RWPE2 (cell line): ENCODE results near the gene SIGLEC5.

Experiments
- ATAC-seq: fragments of 200-7000 bp; cut with Tn5 transposase; 3 replicates; pipeline ENCODE4 v1.9.1; 2021; ENCODE audit warnings: low read depth
- DNase-seq: peaks from one replicate; pipeline ENCODE4 v3.0.0-alpha.2; 2020; ENCODE audit warnings: low spot score
- H3K27ac ChIP-seq: fragments of 450-650 bp; 2 replicates; pipeline ENCODE4 v1.5.1; 2017; ENCODE audit warnings: mild to moderate bottlenecking; ENCODE audit not compliant: poor library complexity, severe bottlenecking
- H3K27me3 ChIP-seq: fragments of 250-450 bp; sonication (Bioruptor Pico); 2 replicates; pipeline ENCODE4 v1.5.1; 2021; ENCODE audit warnings: mild to moderate bottlenecking, moderate library complexity; ENCODE audit not compliant: insufficient read depth, poor library complexity, severe bottlenecking
- H3K36me3 ChIP-seq: fragments of 250-450 bp; sonication (Bioruptor Pico); 2 replicates; pipeline ENCODE4 v1.5.1; 2020; ENCODE audit warnings: low read depth, mild to moderate bottlenecking, moderate library complexity
- H3K4me1 ChIP-seq: fragments of 250-450 bp; sonication (Bioruptor Pico); 2 replicates; pipeline ENCODE4 v1.5.1; 2021; ENCODE audit warnings: mild to moderate bottlenecking, moderate library complexity; ENCODE audit not compliant: insufficient read depth, poor library complexity, severe bottlenecking
- H3K4me3 ChIP-seq: fragments of 250-450 bp; sonication (Bioruptor Pico); 2 replicates; pipeline ENCODE4 v1.5.1; 2021; ENCODE audit warnings: mild to moderate bottlenecking, moderate library complexity; ENCODE audit not compliant: severe bottlenecking
- H3K9me3 ChIP-seq: fragments of 250-450 bp; sonication (Bioruptor Pico); 2 replicates; pipeline ENCODE4 v1.5.1; 2021; ENCODE audit warnings: mild to moderate bottlenecking, moderate library complexity; ENCODE audit not compliant: severe bottlenecking
- TF ChIP-seq, protein P1 (sequence below): fragments of 450-650 bp; IDR thresholded peaks from one replicate; pipeline ENCODE4 v1.5.1; 2017; ENCODE audit warnings: mild to moderate bottlenecking, moderate library complexity; ENCODE audit not compliant: poor library complexity, severe bottlenecking

SIGLEC5 gene

DNA sequence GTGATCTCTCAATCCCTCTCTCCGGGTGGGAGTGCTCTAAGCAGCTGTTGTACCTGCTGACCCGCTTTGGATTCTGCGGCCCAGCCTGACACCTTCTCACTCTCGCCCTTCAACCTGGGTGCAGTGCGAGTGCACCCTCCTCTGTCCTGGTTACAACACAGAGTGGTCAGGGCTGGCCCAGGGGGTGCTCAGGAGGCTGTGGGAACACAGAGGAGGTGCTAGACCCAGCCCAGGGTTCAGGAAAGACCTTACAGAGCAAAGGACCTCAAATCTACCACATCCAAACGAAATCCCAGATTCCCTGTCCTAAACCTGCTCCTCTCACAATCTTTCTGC is 35.5 kb downstream of the SIGLEC5 start:
- Histone ChIP-seq H3K4me3 (peak overlapping the region; percentile 47), H3K4me1 (no peaks in the 10 kb centered on the region), H3K27me3 (no peaks in the 10 kb centered on the region), H3K36me3 (no peaks in the 10 kb centered on the region), H3K9me3 (no peaks in the 10 kb centered on the region), H3K27ac (no peak overlapping the region)
- no peak for DNase-seq
- TF ChIP-seq, protein P1, sequence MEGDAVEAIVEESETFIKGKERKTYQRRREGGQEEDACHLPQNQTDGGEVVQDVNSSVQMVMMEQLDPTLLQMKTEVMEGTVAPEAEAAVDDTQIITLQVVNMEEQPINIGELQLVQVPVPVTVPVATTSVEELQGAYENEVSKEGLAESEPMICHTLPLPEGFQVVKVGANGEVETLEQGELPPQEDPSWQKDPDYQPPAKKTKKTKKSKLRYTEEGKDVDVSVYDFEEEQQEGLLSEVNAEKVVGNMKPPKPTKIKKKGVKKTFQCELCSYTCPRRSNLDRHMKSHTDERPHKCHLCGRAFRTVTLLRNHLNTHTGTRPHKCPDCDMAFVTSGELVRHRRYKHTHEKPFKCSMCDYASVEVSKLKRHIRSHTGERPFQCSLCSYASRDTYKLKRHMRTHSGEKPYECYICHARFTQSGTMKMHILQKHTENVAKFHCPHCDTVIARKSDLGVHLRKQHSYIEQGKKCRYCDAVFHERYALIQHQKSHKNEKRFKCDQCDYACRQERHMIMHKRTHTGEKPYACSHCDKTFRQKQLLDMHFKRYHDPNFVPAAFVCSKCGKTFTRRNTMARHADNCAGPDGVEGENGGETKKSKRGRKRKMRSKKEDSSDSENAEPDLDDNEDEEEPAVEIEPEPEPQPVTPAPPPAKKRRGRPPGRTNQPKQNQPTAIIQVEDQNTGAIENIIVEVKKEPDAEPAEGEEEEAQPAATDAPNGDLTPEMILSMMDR: no peak
- peak; percentile 20; the same call in 2 of the 3 replicates for ATAC-seq

DNA sequence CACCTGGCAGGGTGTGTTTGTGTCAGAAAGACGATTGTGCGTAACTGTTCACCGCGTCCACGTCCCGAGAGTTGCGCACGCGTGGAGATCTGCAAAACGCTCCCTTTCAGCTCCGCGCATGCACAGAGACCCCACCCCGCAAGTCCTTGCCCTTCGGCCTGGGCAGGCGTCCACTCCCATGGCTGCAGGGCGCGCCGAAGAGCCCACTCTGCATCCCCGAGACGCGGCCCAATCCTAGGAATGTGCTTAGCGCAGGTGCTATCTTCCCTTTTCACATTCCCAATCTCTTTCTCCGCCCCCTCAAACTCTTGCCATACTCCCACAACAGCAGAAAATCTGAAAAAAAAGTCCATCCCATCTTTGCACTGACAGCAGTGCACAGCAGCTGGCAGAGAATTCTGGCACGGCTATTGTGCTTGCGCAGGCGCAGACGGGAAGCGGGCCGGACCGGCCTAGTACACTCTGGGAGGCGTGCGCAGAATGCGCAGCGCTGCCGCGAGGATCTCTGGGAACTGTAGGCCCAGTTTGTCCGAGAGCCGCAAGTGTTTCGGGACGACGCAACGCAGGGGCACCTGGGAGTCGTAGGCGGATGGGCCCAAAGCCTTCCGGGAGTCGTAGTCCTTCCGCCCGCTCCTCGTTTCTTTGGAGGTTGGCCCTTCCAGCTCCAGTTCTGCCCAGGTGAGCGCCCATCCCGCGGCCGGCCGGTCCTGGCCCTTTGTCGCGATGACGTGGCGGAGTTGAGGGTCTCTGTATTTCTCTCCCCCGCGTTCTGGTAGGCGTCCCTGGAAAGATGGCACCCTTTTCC is 36.0 kb downstream of the SIGLEC5 start:
- Histone ChIP-seq H3K27ac (no peak overlapping the region), H3K27me3 (no peaks in the 10 kb centered on the region), H3K4me1 (no peaks in the 10 kb centered on the region), H3K4me3 (peak overlapping the region; percentile 47), H3K9me3 (no peaks in the 10 kb centered on the region), H3K36me3 (no peaks in the 10 kb centered on the region)
- ATAC-seq (peak; percentile 99), DNase-seq (peak; percentile 96)
- TF ChIP-seq, protein P1: no peak

DNA sequence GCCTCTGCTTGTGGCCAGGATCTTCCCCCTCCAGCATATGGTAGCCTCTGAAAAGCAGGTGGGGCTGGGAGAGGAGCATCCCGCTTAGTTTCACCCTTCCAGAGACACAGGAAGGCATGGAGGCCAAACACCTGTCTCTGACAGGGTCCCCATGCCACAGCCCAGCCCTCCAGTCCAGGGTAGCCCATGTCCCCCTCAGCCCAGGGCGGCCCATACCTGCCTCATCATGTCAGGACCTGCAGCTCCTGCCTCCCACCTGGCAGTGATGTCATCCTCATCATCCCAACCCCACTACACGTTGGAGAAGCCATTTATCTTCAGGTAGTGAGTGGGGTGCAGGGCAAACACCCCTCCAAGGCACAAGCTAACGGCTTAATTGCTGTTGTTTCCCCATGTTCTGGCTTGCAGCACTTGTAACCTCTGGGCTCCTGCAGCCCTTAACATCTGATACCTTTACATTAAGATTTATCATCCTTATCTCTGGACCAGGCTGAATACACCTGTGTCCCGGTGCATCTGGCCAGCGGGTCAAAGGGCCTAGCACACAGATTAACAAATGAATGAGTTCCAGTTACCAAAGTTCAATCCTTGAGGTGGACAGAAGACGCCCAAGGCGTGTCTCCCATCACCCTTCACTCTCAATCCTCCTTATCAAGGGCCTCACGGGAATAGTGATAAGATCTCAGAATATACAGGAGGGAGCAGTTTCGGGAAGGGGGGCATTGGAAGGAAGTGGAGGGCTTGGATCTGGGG is 36.9 kb downstream of the SIGLEC5 start:
- Histone ChIP-seq H3K9me3 (peaks cover under 1% of the 10 kb centered on the region), H3K36me3 (no peaks in the 10 kb centered on the region), H3K27ac (no peak overlapping the region), H3K27me3 (no peaks in the 10 kb centered on the region), H3K4me1 (no peaks in the 10 kb centered on the region), H3K4me3 (peak overlapping the region; percentile 47)
- DNase-seq (no peak), ATAC-seq (no peak)
- TF ChIP-seq, protein P1: no peak

DNA sequence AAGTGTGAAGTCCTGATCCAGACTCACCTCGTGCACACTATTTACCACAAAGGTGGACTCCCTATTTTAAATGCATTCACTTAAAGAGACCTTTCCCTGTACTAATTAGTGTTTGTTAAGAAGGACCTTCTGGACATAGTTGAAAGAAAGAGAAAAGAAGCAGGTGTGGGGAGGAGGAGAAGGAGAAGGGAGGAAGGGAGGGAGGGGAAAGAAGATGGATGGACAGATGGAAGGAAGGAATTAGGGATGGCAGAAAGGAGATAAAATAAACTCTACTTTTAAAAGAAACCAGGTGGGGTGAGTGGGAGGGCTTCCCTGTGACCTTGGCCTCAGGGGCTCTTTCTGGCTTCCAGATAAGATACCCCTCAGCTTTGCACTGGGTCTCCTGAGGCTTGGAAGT is 37.7 kb downstream of the SIGLEC5 start:
- no peak for ATAC-seq
- Histone ChIP-seq H3K36me3 (peaks cover 2% of the 10 kb centered on the region), H3K27ac (no peak overlapping the region), H3K4me1 (no peaks in the 10 kb centered on the region), H3K27me3 (no peaks in the 10 kb centered on the region), H3K4me3 (no peak overlapping the region), H3K9me3 (peaks cover 9% of the 10 kb centered on the region)
- DNase-seq: no peak
- TF ChIP-seq, protein P1: no peak
